ENCODE measurements around the gene HAND2. TPM values are rescaled to one million over a fixed set of nuclear protein-coding genes. Genes with fewer than 3 reads are reported as not detected.

Gene HAND2
- total RNA-seq, 1 donor from 2014 or later, result not detected

GRCh38 chr4:173513651-173514050 lies 16.4 kb downstream of the HAND2 start:
- Mint-ChIP-seq H3K27ac (ENCODE audit: unreplicated experiment) (no peak overlapping the region), H3K4me1 (peaks cover 13% of the 10 kb centered on the region), H3K36me3 (ENCODE audit: low read depth) (peaks cover 8% of the 10 kb centered on the region), H3K4me3 (no peak overlapping the region), H3K27me3 (ENCODE audit: low read depth) (peaks cover 100% of the 10 kb centered on the region), H3K9me3 (no peaks in the 10 kb centered on the region)
- no peak for TF ChIP-seq CTCF (conservative IDR thresholded peaks at IDR 0.05)
- no peak for DNase-seq (ENCODE audit: low read depth, low spot score)

- Mint-ChIP-seq H3K9me3 (no peaks in the 10 kb centered on the region), H3K4me3 (no peak overlapping the region), H3K36me3 (ENCODE audit: low read depth) (peaks cover 15% of the 10 kb centered on the region), H3K27ac (ENCODE audit: unreplicated experiment) (no peak overlapping the region), H3K27me3 (ENCODE audit: low read depth) (peaks cover 100% of the 10 kb centered on the region), H3K4me1 (peaks cover 23% of the 10 kb centered on the region)
- no peak for TF ChIP-seq CTCF (conservative IDR thresholded peaks at IDR 0.05)
- DNase-seq (ENCODE audit: low read depth, low spot score), result no peak
These were observed 18.2 kb downstream of the HAND2 start for GRCh38 chr4:173511787-173512361.

- peaks cover 100% of the 10 kb centered on the region for H3K27me3 Mint-ChIP-seq (ENCODE audit: low read depth)
- peak overlapping the region; percentile 80 for H3K4me3 Mint-ChIP-seq
- H3K9me3 Mint-ChIP-seq, result no peaks in the 10 kb centered on the region
- peak; percentile 34 for DNase-seq (ENCODE audit: low read depth, low spot score)
- peaks cover 27% of the 10 kb centered on the region for H3K4me1 Mint-ChIP-seq
- H3K36me3 Mint-ChIP-seq (ENCODE audit: low read depth), result peaks cover 15% of the 10 kb centered on the region
- no peak for TF ChIP-seq CTCF (conservative IDR thresholded peaks at IDR 0.05)
- H3K27ac Mint-ChIP-seq (ENCODE audit: unreplicated experiment), result no peak overlapping the region
These were observed 20.7 kb downstream of the HAND2 start for GRCh38 chr4:173509036-173510001.

- no peak for TF ChIP-seq CTCF (conservative IDR thresholded peaks at IDR 0.05)
- DNase-seq (ENCODE audit: low read depth, low spot score), result no peak
- Mint-ChIP-seq H3K27ac (ENCODE audit: unreplicated experiment) (no peak overlapping the region), H3K27me3 (ENCODE audit: low read depth) (peaks cover 100% of the 10 kb centered on the region), H3K4me1 (peaks cover 27% of the 10 kb centered on the region), H3K9me3 (no peaks in the 10 kb centered on the region), H3K4me3 (peak overlapping the region; percentile 66), H3K36me3 (ENCODE audit: low read depth) (peaks cover 15% of the 10 kb centered on the region)
These were observed 21.5 kb downstream of the HAND2 start for GRCh38 chr4:173508386-173509035.

- no peak for TF ChIP-seq CTCF (conservative IDR thresholded peaks at IDR 0.05)
- no peak for DNase-seq (ENCODE audit: low read depth, low spot score)
- peaks cover 15% of the 10 kb centered on the region for H3K36me3 Mint-ChIP-seq (ENCODE audit: low read depth)
- H3K27ac Mint-ChIP-seq (ENCODE audit: unreplicated experiment), result no peak overlapping the region
- peaks cover 27% of the 10 kb centered on the region for H3K4me1 Mint-ChIP-seq
- peak overlapping the region; percentile 66 for H3K4me3 Mint-ChIP-seq
- H3K27me3 Mint-ChIP-seq (ENCODE audit: low read depth), result peaks cover 100% of the 10 kb centered on the region
- no peaks in the 10 kb centered on the region for H3K9me3 Mint-ChIP-seq
These were observed 22.3 kb downstream of the HAND2 start for GRCh38 chr4:173507471-173508385.
